A673 (cell line): ENCODE data around the gene POGK. TPM values are rescaled to one million over a fixed set of nuclear protein-coding genes. Genes with fewer than 3 reads are reported as not detected.

ENCODE experiments used
- BruUV-seq: library from RNA; stranded (reverse); fragments of 400-500 nt; replicated peaks from 2 replicates; lab custom pipeline; 2021; lab: Mats Ljungman, UMichigan
- CTCF ChIA-PET: fragments of 300-600 bp; sonication (Branson Sonifier 250); formaldehyde crosslinking; loops from one replicate; lab custom pipeline; 2022; ENCODE audit warnings: antibody characterized with exemption; lab: Charles Lee
- POLR2A ChIA-PET: fragments of 300-600 bp; sonication (Branson Sonifier 250); formaldehyde crosslinking; loops from one replicate; lab custom pipeline; 2022; ENCODE audit warnings: antibody characterized with exemption; ENCODE audit not compliant: low non-redundant PET; lab: Charles Lee
- DNase-seq: peaks from one replicate; pipeline ENCODE4 v3.0.0-alpha.2; 2015; ENCODE audit warnings: low spot score
- H3K27ac ChIP-seq: fragments of 200-600 bp; sonication (generic); 2 replicates; pipeline ENCODE4 v1.5.1; 2016; ENCODE audit warnings: mixed run types, low read depth, mild to moderate bottlenecking, mixed read lengths, antibody characterized with exemption, low read length; ENCODE audit not compliant: poor library complexity, severe bottlenecking
- H3K27me3 ChIP-seq: fragments of 200-600 bp; sonication (generic); replicated peaks from 2 replicates; pipeline ENCODE4 v1.6.1; 2017; ENCODE audit warnings: mixed run types, low read depth, mild to moderate bottlenecking, mixed read lengths, antibody characterized with exemption, low read length; ENCODE audit not compliant: insufficient read depth, poor library complexity
- H3K36me3 ChIP-seq: fragments of 200-600 bp; sonication (generic); 2 replicates; pipeline ENCODE4 v1.6.1; 2016; ENCODE audit warnings: mixed run types, mild to moderate bottlenecking, mixed read lengths, antibody characterized with exemption, low read length; ENCODE audit not compliant: insufficient read depth, poor library complexity, severe bottlenecking
- H3K4me1 ChIP-seq: fragments of 200-600 bp; sonication (generic); 2 replicates; pipeline ENCODE4 v1.6.1; 2017; ENCODE audit warnings: mixed run types, mild to moderate bottlenecking, mixed read lengths, antibody characterized with exemption, low read length; ENCODE audit not compliant: insufficient read depth, poor library complexity, severe bottlenecking
- H3K4me3 ChIP-seq: fragments of 200-600 bp; sonication (generic); 2 replicates; pipeline ENCODE4 v1.5.1; 2016; ENCODE audit warnings: low read depth, mixed run types, mild to moderate bottlenecking, mixed read lengths, low read length; ENCODE audit not compliant: poor library complexity, severe bottlenecking
- H3K9me3 ChIP-seq: fragments of 200-600 bp; sonication (generic); 2 replicates; pipeline ENCODE4 v1.6.1; 2016; ENCODE audit warnings: mixed run types, low read depth, mild to moderate bottlenecking, mixed read lengths, antibody characterized with exemption, low read length; ENCODE audit not compliant: poor library complexity, severe bottlenecking
- CTCF ChIP-seq: fragments of 300-800, 200-600 bp; sonication (generic); conservative IDR thresholded peaks from 2 replicates; pipeline ENCODE4 v1.5.1; 2017; ENCODE audit warnings: low read depth, mild to moderate bottlenecking, antibody characterized with exemption, low read length, moderate library complexity, mixed read lengths
- EZH2 ChIP-seq: fragments of 200-600 bp; sonication (generic); IDR thresholded peaks from 2 replicates; pipeline ENCODE4 v1.6.1; 2017; ENCODE audit warnings: borderline replicate concordance, low read depth, mild to moderate bottlenecking, mixed read lengths, antibody characterized with exemption, low read length; ENCODE audit not compliant: poor library complexity, severe bottlenecking
- intact Hi-C: fragments of 100-400 bp; cut with micrococcal nuclease; formaldehyde crosslinking; loops from one replicate; pipeline ENCODE4 v1.10.0; 2022; ENCODE audit not compliant: unreplicated experiment
- total RNA-seq: library from RNA; stranded (reverse); gene quantifications from 2 replicates; pipeline ENCODE4 v1.2.3, GENCODE V29; 2021

POGK gene
- total RNA-seq, 1 experiment from 2014 or later: 44.1 TPM

GRCh38 chr1:166858726-166859419, 19.6 kb downstream of the POGK start:
- POLR2A ChIA-PET: no interaction called here
- no TSS peak for BruUV-seq
- H3K4me1 ChIP-seq: no peaks in the 10 kb centered on the region
- intact Hi-C loops: no loop called here
- H3K9me3 ChIP-seq: no peaks in the 10 kb centered on the region
- CTCF ChIA-PET: no interaction called here
- TF ChIP-seq EZH2 (no peak), CTCF (no peak)
- peaks cover 93% of the 10 kb centered on the region for H3K36me3 ChIP-seq
- no peak overlapping the region for H3K27ac ChIP-seq
- no peak overlapping the region for H3K4me3 ChIP-seq
- no peak for DNase-seq
- no peaks in the 10 kb centered on the region for H3K27me3 ChIP-seq

- CTCF ChIA-PET: no interaction called here
- no peaks in the 10 kb centered on the region for H3K27me3 ChIP-seq
- no TSS peak for BruUV-seq
- no peaks in the 10 kb centered on the region for H3K9me3 ChIP-seq
- H3K27ac ChIP-seq: no peak overlapping the region
- H3K4me1 ChIP-seq: no peaks in the 10 kb centered on the region
- peaks cover 93% of the 10 kb centered on the region for H3K36me3 ChIP-seq
- POLR2A ChIA-PET: no interaction called here
- peak; percentile 14 for DNase-seq
- no peak overlapping the region for H3K4me3 ChIP-seq
- TF ChIP-seq CTCF (no peak), EZH2 (no peak)
- intact Hi-C loops: no loop called here
Observed at GRCh38 chr1:166859597-166859996, 20.3 kb downstream of the POGK start.

- TF ChIP-seq CTCF (no peak), EZH2 (no peak)
- no peaks in the 10 kb centered on the region for H3K9me3 ChIP-seq
- intact Hi-C loops: no loop called here
- no peaks in the 10 kb centered on the region for H3K27me3 ChIP-seq
- POLR2A ChIA-PET: no interaction called here
- H3K4me1 ChIP-seq: no peaks in the 10 kb centered on the region
- peaks cover 63% of the 10 kb centered on the region for H3K36me3 ChIP-seq
- CTCF ChIA-PET: no interaction called here
- H3K27ac ChIP-seq: no peak overlapping the region
- BruUV-seq: no TSS peak
- no peak for DNase-seq
- no peak overlapping the region for H3K4me3 ChIP-seq
Observed at GRCh38 chr1:166865926-166866325, 26.7 kb downstream of the POGK start.
